Chondrocyte (in vitro differentiated cells): ENCODE results near the gene CIAO3. TPM values are rescaled to one million over a fixed set of nuclear protein-coding genes. Genes with fewer than 3 reads are reported as not detected.
A peak's percentile ranks its signal among the peaks of the same experiment; 100 is the strongest.

Experiments
- DNase-seq: peaks from one replicate; pipeline ENCODE4 v3.0.0; 2021; ENCODE audit warnings: mixed read lengths, low spot score
- H3K27ac Mint-ChIP-seq: one replicate; pipeline ENCODE4 v1.8.0; 2021; ENCODE audit warnings: mild to moderate bottlenecking, moderate library complexity, mixed read lengths; ENCODE audit not compliant: unreplicated experiment
- H3K27me3 Mint-ChIP-seq: 2 replicates; pipeline ENCODE4 v1.8.0; 2021; ENCODE audit warnings: low read depth, mixed read lengths
- H3K36me3 Mint-ChIP-seq: 2 replicates; pipeline ENCODE4 v1.8.0; 2021; ENCODE audit warnings: low read depth, mixed read lengths
- H3K4me1 Mint-ChIP-seq: 2 replicates; pipeline ENCODE4 v1.8.0; 2021; ENCODE audit warnings: low read depth, mild to moderate bottlenecking, mixed read lengths
- H3K4me3 Mint-ChIP-seq: one replicate; pipeline ENCODE4 v1.8.0; 2021; ENCODE audit warnings: mild to moderate bottlenecking, moderate library complexity, mixed read lengths; ENCODE audit not compliant: unreplicated experiment
- H3K9me3 Mint-ChIP-seq: 2 replicates; pipeline ENCODE4 v1.8.0; 2021; ENCODE audit warnings: low read depth, mixed read lengths
- total RNA-seq: library from RNA; stranded (reverse); gene quantifications from 3 replicates; pipeline ENCODE4 v1.2.1, GENCODE V29; 2021
- TF ChIP-seq, protein P1 (sequence below): fragments of 200-600 bp; sonication (generic); IDR thresholded peaks from 2 replicates; pipeline ENCODE4 v1.5.0; 2021; ENCODE audit warnings: antibody characterized with exemption, mild to moderate bottlenecking, moderate library complexity

CIAO3 gene
- total RNA-seq, 1 donor from 2014 or later = 22.1 TPM

DNA sequence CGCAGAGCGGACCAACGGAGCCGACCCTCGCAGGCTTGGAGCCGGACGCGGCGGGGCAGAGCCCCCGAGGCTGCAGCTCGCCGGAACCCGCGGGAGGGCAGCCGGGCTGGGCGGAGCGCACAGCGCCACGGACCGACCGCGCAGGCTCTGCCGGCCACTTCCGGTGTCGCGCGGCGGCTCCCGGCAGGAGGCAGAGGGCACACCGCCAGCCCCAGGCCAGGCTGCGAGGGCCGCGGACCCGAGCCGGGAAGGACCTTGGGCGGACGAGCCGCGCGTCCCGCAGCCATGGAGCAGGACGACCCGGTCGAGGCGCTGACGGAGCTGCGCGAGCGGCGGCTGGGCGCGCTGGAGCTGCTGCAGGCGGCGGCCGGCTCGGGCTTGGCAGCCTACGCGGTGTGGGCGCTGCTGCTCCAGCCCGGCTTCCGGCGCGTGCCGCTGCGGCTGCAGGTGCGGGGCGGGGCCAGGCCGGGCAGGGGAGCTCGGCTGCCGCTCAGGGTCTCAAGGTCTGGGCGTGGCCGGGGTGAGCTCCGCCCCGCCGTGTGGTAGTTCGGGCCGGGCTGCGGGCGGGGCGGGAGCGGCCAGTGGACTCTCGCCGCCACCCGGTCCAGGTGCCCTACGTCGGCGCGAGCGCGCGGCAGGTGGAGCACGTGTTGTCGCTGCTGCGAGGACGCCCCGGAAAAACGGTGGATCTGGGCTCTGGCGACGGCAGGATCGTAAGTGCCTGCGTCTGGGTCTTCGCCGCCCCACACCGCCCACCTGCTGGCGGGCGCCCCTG, 19.6 kb downstream of the CIAO3 start, which contains the start of gene ANTKMT:
ANTKMT (plus strand) TSS at position 157 of the 775 bp plus-strand sequence; CDS start at position 286, 129 bp downstream.
- no peaks in the 10 kb centered on the region for H3K9me3 Mint-ChIP-seq
- peak within 1 kb of the TSS; percentile 77 for H3K4me3 Mint-ChIP-seq
- H3K27ac Mint-ChIP-seq = peak within 1 kb of the TSS; percentile 80
- H3K4me1 Mint-ChIP-seq = peaks cover 17% of the 10 kb centered on the region
- no peaks in the 10 kb centered on the region for H3K27me3 Mint-ChIP-seq
- no peak for DNase-seq
- no peaks in the 10 kb centered on the region for H3K36me3 Mint-ChIP-seq
- TF ChIP-seq, protein P1, sequence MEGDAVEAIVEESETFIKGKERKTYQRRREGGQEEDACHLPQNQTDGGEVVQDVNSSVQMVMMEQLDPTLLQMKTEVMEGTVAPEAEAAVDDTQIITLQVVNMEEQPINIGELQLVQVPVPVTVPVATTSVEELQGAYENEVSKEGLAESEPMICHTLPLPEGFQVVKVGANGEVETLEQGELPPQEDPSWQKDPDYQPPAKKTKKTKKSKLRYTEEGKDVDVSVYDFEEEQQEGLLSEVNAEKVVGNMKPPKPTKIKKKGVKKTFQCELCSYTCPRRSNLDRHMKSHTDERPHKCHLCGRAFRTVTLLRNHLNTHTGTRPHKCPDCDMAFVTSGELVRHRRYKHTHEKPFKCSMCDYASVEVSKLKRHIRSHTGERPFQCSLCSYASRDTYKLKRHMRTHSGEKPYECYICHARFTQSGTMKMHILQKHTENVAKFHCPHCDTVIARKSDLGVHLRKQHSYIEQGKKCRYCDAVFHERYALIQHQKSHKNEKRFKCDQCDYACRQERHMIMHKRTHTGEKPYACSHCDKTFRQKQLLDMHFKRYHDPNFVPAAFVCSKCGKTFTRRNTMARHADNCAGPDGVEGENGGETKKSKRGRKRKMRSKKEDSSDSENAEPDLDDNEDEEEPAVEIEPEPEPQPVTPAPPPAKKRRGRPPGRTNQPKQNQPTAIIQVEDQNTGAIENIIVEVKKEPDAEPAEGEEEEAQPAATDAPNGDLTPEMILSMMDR = peak; percentile 44

DNA sequence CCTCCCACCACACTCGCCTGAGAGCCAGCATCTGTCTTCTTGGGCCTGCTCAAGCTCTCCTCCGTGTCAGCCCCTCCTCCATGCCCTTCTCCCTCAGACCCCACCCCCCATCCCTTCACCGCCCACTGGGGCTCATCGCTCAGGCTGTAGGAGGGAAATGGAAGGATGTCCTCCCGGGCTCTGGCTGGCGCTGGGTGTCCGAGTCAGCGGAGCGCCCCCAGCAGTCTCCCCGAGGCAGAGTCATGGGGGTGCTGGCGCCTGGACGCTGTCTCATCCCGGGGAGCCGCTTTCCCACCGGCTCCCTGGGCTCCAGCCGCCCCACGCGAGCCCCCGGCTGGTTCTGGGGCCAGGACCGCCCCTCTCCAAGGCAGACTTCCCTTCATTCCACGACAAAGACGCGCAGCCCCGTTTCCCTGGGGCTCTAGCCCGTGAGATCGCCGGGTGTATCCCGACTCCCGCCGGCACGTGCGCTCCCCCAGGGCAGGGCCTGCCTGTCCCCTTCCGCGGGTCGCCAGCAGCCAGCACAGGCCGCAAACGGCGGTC, 20.3 kb downstream of the CIAO3 start:
- H3K27me3 Mint-ChIP-seq = no peaks in the 10 kb centered on the region
- H3K27ac Mint-ChIP-seq = peak overlapping the region; percentile 80
- H3K9me3 Mint-ChIP-seq = no peaks in the 10 kb centered on the region
- no peak for DNase-seq
- no peaks in the 10 kb centered on the region for H3K36me3 Mint-ChIP-seq
- peaks cover 22% of the 10 kb centered on the region for H3K4me1 Mint-ChIP-seq
- TF ChIP-seq, protein P1 = peak; percentile 46
- H3K4me3 Mint-ChIP-seq = peak overlapping the region; percentile 77

DNA sequence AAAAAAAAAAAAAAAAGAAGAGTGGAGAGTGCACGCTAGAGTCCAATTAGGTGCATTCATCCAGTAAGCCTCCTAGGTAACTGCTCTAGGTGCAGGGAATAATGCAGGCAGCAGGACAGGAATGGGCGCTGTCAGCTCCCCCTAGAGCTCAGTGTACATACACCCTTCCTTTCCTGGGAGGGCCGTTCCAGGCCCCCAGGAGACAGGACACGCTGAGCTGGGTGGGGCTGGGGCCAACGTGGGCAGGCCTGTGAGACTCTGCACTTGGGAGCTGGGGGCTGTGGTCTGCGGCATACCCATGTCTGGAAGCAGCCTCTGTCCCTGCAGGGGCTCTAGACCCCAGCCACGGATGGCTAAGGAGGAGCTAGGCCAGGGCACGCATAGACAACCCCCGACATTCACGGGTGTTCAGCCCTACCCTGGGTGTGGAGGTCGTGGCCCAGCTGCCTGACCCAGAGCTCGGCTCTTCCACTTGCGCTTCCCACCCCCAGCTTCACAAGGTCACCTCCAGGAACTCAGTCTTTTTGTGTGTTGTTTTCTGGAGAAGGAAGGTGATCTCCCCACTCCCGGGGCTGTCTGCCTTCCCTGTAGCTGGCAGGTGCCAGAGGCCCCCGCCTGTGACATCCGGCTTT, 20.9 kb downstream of the CIAO3 start:
- H3K27ac Mint-ChIP-seq = peak overlapping the region; percentile 80
- TF ChIP-seq, protein P1 = peak; percentile 45
- H3K36me3 Mint-ChIP-seq = no peaks in the 10 kb centered on the region
- no peaks in the 10 kb centered on the region for H3K27me3 Mint-ChIP-seq
- H3K4me3 Mint-ChIP-seq = peak overlapping the region; percentile 77
- DNase-seq = no peak
- H3K9me3 Mint-ChIP-seq = no peaks in the 10 kb centered on the region
- H3K4me1 Mint-ChIP-seq = peaks cover 22% of the 10 kb centered on the region

DNA sequence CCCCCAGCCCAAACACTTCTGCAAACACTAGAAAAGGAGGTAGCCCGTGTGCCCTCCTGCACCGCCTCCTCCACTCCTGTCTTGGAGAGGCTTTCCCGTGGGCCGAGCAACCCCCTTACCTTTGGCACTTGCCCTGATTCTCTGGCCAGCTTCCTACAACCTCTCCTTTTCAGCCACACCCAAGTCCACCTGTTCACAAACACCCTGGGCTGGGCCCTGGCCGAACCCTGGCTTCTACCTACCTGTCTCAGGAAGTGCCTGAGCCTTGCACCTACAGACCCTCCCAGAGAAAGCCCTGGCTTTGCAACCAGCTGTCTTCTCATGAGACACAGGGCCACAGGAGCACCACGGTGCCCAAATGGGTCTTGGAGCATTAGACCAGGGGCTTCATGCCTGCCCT, 21.9 kb downstream of the CIAO3 start:
- H3K4me1 Mint-ChIP-seq = peaks cover 22% of the 10 kb centered on the region
- no peaks in the 10 kb centered on the region for H3K36me3 Mint-ChIP-seq
- no peaks in the 10 kb centered on the region for H3K9me3 Mint-ChIP-seq
- H3K4me3 Mint-ChIP-seq = peak overlapping the region; percentile 35
- TF ChIP-seq, protein P1 = no peak
- no peak overlapping the region for H3K27ac Mint-ChIP-seq
- DNase-seq = no peak
- no peaks in the 10 kb centered on the region for H3K27me3 Mint-ChIP-seq

DNA sequence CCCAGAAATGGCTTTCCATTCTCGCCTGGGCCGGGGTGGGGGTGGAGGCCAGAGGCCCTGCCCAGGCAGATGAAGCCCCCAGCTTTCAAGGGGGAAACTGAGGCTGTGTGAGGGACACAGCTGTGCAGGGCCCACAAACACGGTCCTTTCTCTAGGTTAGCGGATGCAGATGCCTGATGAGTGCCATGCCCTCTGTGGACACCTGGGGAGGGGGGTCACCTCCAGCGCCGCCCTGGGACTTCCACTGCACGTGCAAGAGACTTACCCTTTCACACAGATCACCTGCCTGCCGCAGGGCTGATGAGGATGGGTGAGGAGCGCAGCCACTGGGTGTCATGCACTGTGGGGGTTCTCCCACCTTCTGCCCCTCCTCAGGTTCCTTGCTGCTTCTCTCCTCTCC, 22.4 kb downstream of the CIAO3 start:
- Mint-ChIP-seq H3K27me3 (no peaks in the 10 kb centered on the region), H3K27ac (no peak overlapping the region), H3K36me3 (no peaks in the 10 kb centered on the region), H3K4me1 (peaks cover 22% of the 10 kb centered on the region), H3K9me3 (no peaks in the 10 kb centered on the region), H3K4me3 (no peak overlapping the region)
- DNase-seq = no peak
- TF ChIP-seq, protein P1 = no peak
